Pancreas (tissue), 10 donors: ENCODE measurements around the gene TP53RK. TPM values are rescaled to one million over a fixed set of nuclear protein-coding genes. Genes with fewer than 3 reads are reported as not detected.

Source experiments
- ATAC-seq, 4 donors: fragments of 200-7000 bp; cut with Tn5 transposase; one replicate each; pipeline versions ENCODE4 v1.8.0 to v1.9.1; 2020; ENCODE audit warnings: mild to moderate bottlenecking in 4 of 4, moderate library complexity in 4 of 4
- DNase-seq, 6 donors: peaks; one replicate each; pipeline ENCODE4 v3.0.0-alpha.2; 2020
- FAIRE-seq: peaks from 2 replicates; lab custom pipeline; 2012; peaks lifted over from hg19 to GRCh38; lab: Jason Lieb, UNC
- H3K27ac ChIP-seq, 4 donors: fragments of 200-600 bp; sonication (generic); 1 replicate in 3 of 4; 2 replicates in 1 of 4; pipeline versions ENCODE4 v1.5.0 to v1.8.0; 2020
- H3K27me3 ChIP-seq, 4 donors: fragments of 200-600 bp; one replicate each; pipeline ENCODE4 v1.8.0; 2021
- H3K36me3 ChIP-seq, 3 donors: fragments of 200-600 bp; sonication (generic) in 1 of 3; one replicate each; pipeline versions ENCODE4 v1.5.0 to v1.8.0; 2020 to 2021
- H3K4me1 ChIP-seq, 3 donors: fragments of 200-600 bp; one replicate each; pipeline ENCODE4 v1.8.0; 2021
- H3K4me3 ChIP-seq, 4 donors: fragments of 200-600 bp; sonication (generic) in 2 of 4; one replicate each; pipeline versions ENCODE4 v1.5.0 to v1.8.0; 2020 to 2021
- H3K9me3 ChIP-seq, 4 donors: fragments of 200-600 bp; one replicate each; pipeline ENCODE4 v1.8.0; 2021
- WGBS, 2 donors: extraction: QIAGEN DNeasy Blood & Tissue Kit; methylation state at CpG; one replicate each; pipeline ENCODE4 v1.1.7; 2013; 5-methylcytosine and 5-hydroxymethylcytosine counted together
- intact Hi-C, 3 donors: fragments of 100-400 bp; cut with DNase I; formaldehyde crosslinking; loops; one replicate each; pipeline versions ENCODE4 v1.11.1 to v1.14.2; 2022
- polyA plus RNA-seq, 2 donors: library from polyadenylated mRNA; stranded (reverse); fragments of 200-250 nt; gene quantifications; one replicate each; pipeline ENCODE4 v1.2.3, GENCODE V29; 2013
- total RNA-seq, 6 donors: library from RNA; stranded (reverse); fragmentation: NEBNext Ultra II Directional in 4 of 6; extraction: Animal tissue kit (Norgen Biotek cat#: 25700) in 4 of 6; gene quantifications; one replicate each; pipeline versions ENCODE4 v1.2.1 to v1.2.4, GENCODE V29; 2021 to 2023
- TF ChIP-seq, protein P1 (sequence below), 4 donors: fragments of 200-600 bp; sonication (generic) in 3 of 4; IDR thresholded peaks; one replicate each; pipeline versions ENCODE4 v1.5.0 to v1.8.0; 2021; ENCODE audit warnings: antibody characterized with exemption in 4 of 4
- donor health status: healthy with polysubstance abuse.
- donor health status: DM: no; HTN: no; CAD: no; lungs with moderate emphysema.
- donor health status: DM: no; HTN: no; CAD: no.
- donor health status: control.
- donor health status: control.
- donor health status: Bipolar disorder and iron deficiency.
- donor health status: DM: yes; HTN: yes; CAD: no.
- donor health status: DM: no; HTN: no; CAD: no.
- donor health status: DM: no; HTN: no; CAD: no.
- donor health status: DM: yes; HTN: yes; CAD: no.

TP53RK gene
- total RNA-seq (1 to 10 TPM; 2.7 to 4.6 (median 3.8) TPM), polyA plus RNA-seq (1 to 10 TPM; 2.5 to 6.1 TPM)

DNA sequence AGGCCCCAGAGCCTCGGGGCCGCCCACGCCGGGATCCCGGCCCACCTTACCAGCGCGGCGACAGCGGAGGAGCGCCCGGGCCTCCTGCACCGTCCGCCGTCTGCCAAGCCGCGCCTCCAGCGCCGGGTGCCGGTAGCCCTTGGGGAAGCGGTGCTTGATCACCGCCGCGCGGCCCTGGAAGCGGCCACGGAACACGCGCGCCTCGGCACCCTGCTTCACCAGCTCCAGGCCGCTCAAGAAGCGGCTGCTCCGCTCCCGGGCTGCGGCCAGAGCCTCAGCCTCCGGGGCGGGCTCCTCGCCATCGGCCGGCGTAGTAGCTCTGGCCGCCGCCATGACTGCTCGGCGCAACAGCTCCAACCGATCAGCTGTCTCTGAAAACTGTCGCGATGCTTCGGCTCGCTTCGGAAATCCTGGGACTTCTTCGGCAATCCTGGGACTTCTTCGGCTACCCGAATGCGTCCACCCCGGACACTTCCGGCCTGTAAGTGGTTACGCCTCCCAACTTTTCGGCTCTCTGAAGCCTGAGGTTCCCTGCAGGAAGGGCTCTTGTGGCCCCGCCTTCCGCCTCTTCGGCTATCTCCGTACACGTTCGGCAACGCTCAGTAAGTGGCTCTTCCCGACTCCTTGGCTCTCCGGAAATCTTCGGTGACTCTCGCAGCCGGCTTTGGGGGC lies at the start of gene TP53RK:
Gene TP53RK (minus strand): TSS at position 363 of the 672 bp plus-strand sequence. CDS start 30 bp downstream, at position 333.
- intact Hi-C loops, result loop anchor here in 1 of 3 donors (10.0 kb wide), 1 partner anchor 134 kb away; the partner anchor contains the start of gene OCSTAMP
- no peaks in the 10 kb centered on the region for H3K27me3 ChIP-seq
- ATAC-seq, result peak; percentile 94 to 98 (median 96)

DNA sequence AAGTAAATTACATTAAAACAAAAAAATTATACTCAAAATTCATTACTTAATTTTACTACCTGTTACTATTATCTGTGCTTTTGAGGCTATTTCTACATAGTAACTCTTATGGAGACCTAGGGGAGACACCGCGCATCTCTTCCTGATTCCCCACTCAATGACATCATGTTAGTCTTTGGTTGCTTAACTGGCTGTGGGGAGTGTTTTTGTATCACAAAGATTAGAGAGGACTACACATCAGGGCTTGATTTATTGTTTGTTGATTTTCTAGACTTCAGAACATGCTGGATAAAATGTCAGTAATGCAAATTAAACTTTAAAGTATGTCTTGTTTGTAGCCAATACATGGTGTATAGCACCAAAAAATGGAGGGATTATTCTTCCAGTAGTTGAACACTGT lies 46.2 kb upstream of the TP53RK start:
- WGBS, 2 donors, result 97 to 100% methylated on average over 2 of the region's 2 CpGs

More for the DNA sequence above, at the start of gene TP53RK:
- TF ChIP-seq, protein P1, sequence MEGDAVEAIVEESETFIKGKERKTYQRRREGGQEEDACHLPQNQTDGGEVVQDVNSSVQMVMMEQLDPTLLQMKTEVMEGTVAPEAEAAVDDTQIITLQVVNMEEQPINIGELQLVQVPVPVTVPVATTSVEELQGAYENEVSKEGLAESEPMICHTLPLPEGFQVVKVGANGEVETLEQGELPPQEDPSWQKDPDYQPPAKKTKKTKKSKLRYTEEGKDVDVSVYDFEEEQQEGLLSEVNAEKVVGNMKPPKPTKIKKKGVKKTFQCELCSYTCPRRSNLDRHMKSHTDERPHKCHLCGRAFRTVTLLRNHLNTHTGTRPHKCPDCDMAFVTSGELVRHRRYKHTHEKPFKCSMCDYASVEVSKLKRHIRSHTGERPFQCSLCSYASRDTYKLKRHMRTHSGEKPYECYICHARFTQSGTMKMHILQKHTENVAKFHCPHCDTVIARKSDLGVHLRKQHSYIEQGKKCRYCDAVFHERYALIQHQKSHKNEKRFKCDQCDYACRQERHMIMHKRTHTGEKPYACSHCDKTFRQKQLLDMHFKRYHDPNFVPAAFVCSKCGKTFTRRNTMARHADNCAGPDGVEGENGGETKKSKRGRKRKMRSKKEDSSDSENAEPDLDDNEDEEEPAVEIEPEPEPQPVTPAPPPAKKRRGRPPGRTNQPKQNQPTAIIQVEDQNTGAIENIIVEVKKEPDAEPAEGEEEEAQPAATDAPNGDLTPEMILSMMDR (IDR thresholded peaks at IDR 0.05), result peak in 1 of 4 donors; percentile 34
- DNase-seq, result peak; percentile 87 to 99 (median 96)
- no peaks in the 10 kb centered on the region for H3K9me3 ChIP-seq
- H3K27ac ChIP-seq, result peak within 1 kb of the TSS; percentile 70 to 90 (median 86)
- H3K4me1 ChIP-seq, result peaks cover 0 to 14% (median 3%) of the 10 kb centered on the region in 3 donors
- no peaks in the 10 kb centered on the region for H3K36me3 ChIP-seq
- peak; percentile 95 for FAIRE-seq
- peak within 1 kb of the TSS; percentile 65 to 95 (median 88) for H3K4me3 ChIP-seq
- WGBS, 2 donors, result 0% methylated on average over 59 to 71 of the region's 71 CpGs

DNA sequence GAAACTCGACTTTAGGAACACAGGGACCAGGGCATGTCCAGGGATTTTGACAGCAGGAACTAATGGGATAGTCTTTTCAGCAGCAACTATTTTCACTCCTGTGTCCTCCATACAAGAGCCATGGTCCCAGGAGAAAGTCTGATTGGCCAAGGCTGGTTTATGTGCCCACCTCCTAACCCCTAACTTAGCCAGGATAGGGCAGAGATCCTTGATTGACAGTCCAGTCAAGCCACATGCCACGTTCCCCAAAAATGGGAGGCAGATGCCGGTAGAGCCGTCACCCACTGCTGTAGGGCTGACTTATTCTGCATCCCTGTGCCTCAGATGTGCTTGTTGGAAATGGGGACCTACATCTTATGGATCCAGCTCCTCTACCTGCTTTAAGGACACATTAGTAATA lies 42.5 kb upstream of the TP53RK start:
- Histone ChIP-seq H3K36me3 (peaks cover 0 to 18% (median 0%) of the 10 kb centered on the region in 3 donors), H3K9me3 (no peaks in the 10 kb centered on the region), H3K4me3 (no peak overlapping the region), H3K27me3 (no peaks in the 10 kb centered on the region), H3K27ac (no peak overlapping the region), H3K4me1 (no peaks in the 10 kb centered on the region)
- ATAC-seq (no peak), FAIRE-seq (no peak), DNase-seq (no peak)
- TF ChIP-seq, protein P1 (IDR thresholded peaks at IDR 0.05), result no peak
- 88 to 92% methylated on average over 4 of the region's 4 CpGs for WGBS, 2 donors
- intact Hi-C loops, result no loop called here

More for the DNA sequence above, 46.2 kb upstream of the TP53RK start:
- no peak for FAIRE-seq
- peaks cover 0 to 11% (median 0%) of the 10 kb centered on the region in 3 donors for H3K36me3 ChIP-seq
- no peak for DNase-seq
- TF ChIP-seq, protein P1 (IDR thresholded peaks at IDR 0.05), result no peak
- H3K27me3 ChIP-seq, result no peaks in the 10 kb centered on the region
- no peaks in the 10 kb centered on the region for H3K9me3 ChIP-seq
- ATAC-seq, result no peak
- H3K27ac ChIP-seq, result no peak overlapping the region
- H3K4me3 ChIP-seq, result no peak overlapping the region
- H3K4me1 ChIP-seq, result no peaks in the 10 kb centered on the region
- intact Hi-C loops, result no loop called here

DNA sequence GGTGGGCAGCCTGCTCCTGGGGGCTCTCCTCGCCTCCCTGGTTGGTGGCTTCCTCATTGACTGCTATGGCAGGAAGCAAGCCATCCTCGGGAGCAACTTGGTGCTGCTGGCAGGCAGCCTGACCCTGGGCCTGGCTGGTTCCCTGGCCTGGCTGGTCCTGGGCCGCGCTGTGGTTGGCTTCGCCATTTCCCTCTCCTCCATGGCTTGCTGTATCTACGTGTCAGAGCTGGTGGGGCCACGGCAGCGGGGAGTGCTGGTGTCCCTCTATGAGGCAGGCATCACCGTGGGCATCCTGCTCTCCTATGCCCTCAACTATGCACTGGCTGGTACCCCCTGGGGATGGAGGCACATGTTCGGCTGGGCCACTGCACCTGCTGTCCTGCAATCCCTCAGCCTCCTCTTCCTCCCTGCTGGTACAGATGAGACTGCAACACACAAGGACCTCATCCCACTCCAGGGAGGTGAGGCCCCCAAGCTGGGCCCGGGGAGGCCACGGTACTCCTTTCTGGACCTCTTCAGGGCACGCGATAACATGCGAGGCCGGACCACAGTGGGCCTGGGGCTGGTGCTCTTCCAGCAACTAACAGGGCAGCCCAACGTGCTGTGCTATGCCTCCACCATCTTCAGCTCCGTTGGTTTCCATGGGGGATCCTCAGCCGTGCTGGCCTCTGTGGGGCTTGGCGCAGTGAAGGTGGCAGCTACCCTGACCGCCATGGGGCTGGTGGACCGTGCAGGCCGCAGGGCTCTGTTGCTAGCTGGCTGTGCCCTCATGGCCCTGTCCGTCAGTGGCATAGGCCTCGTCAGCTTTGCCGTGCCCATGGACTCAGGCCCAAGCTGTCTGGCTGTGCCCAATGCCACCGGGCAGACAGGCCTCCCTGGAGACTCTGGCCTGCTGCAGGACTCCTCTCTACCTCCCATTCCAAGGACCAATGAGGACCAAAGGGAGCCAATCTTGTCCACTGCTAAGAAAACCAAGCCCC lies 36.2 kb upstream of the TP53RK start:
- DNase-seq (peak in 1 of 6 donors; percentile 63), ATAC-seq (no peak), FAIRE-seq (no peak)
- H3K9me3 ChIP-seq, result no peaks in the 10 kb centered on the region
- no peak overlapping the region for H3K27ac ChIP-seq
- TF ChIP-seq, protein P1 (IDR thresholded peaks at IDR 0.05), result no peak
- WGBS, 2 donors, result 94 to 95% methylated on average over 27 of the region's 27 CpGs
- H3K36me3 ChIP-seq, result peaks cover 0 to 22% (median 6%) of the 10 kb centered on the region in 3 donors
- H3K4me1 ChIP-seq, result no peaks in the 10 kb centered on the region
- intact Hi-C loops, result no loop called here
- H3K4me3 ChIP-seq, result no peak overlapping the region
- H3K27me3 ChIP-seq, result no peaks in the 10 kb centered on the region
